GM12878 (cell line): ENCODE measurements around the gene TADA2A. TPM values are rescaled to one million over a fixed set of nuclear protein-coding genes. Genes with fewer than 3 reads are reported as not detected.

ENCODE experiments used
- ATAC-seq: fragments of 200-7000 bp; cut with Tn5 transposase; 3 replicates; pipeline ENCODE4 v1.9.1; 2020; ENCODE audit warnings: mild to moderate bottlenecking, moderate library complexity
- BruUV-seq: library from RNA; stranded (reverse); fragments of 400-500 nt; replicated peaks from 2 replicates; lab custom pipeline; 2021; lab: Mats Ljungman, UMichigan
- CTCF ChIA-PET: fragments of 300-600 bp; sonication (Branson Sonifier 250); formaldehyde crosslinking; extraction: SDS; loops from one replicate; lab custom pipeline; 2021; ENCODE audit warnings: inconsistent platforms; lab: Yijun Ruan, JAX
- POLR2A ChIA-PET: fragments of 350-600 bp; formaldehyde crosslinking; extraction: SDS; loops from one replicate; lab custom pipeline; 2021; ENCODE audit warnings: inconsistent platforms; lab: Charles Lee
- RAD21 ChIA-PET: fragments of 300-600 bp; sonication (Branson Sonifier 250); formaldehyde crosslinking; loops from one replicate; lab custom pipeline; 2023; ENCODE audit warnings: antibody characterized with exemption; ENCODE audit not compliant: unreplicated experiment; lab: Charles Lee
- SMC1A ChIA-PET: fragments of 300-600 bp; sonication (Branson Sonifier 250); formaldehyde crosslinking; loops from one replicate; lab custom pipeline; 2023; ENCODE audit not compliant: unreplicated experiment, uncharacterized antibody; lab: Charles Lee
- DNase-seq: peaks from one replicate; pipeline ENCODE4 v3.0.0-alpha.2; 2011; ENCODE audit warnings: low read depth, low spot score
- FAIRE-seq: peaks from 3 replicates; lab custom pipeline; 2011; peaks lifted over from hg19 to GRCh38; lab: Jason Lieb, UNC
- H2AFZ ChIP-seq: 2 replicates; pipeline ENCODE4 v1.6.0; 2011; ENCODE audit warnings: low read depth, low read length, control low read depth; ENCODE audit not compliant: control insufficient read depth
- H3K27ac ChIP-seq: 2 replicates; pipeline ENCODE4 v1.5.1; 2011; ENCODE audit warnings: control low read depth; ENCODE audit not compliant: control insufficient read depth, insufficient read depth
- H3K27me3 ChIP-seq, 2 experiments: replicated peaks in 1 of 2; 2 replicates each; pipeline versions ENCODE4 v1.6.0 to v1.6.1; 2011; ENCODE audit warnings: low read length in 1 of 2; ENCODE audit not compliant: control insufficient read depth in 2 of 2, insufficient read depth in 2 of 2
- H3K36me3 ChIP-seq, 2 experiments: 2 replicates each; pipeline ENCODE4 v1.5.1; 2011; ENCODE audit warnings: low read length in 1 of 2; ENCODE audit not compliant: control insufficient read depth in 2 of 2, insufficient read depth in 2 of 2
- H3K4me1 ChIP-seq: 2 replicates; pipeline ENCODE4 v1.6.1; 2011; ENCODE audit warnings: mild to moderate bottlenecking, low read length, moderate library complexity, mixed read lengths; ENCODE audit not compliant: control insufficient read depth, insufficient read depth
- H3K4me2 ChIP-seq: 2 replicates; pipeline ENCODE4 v1.6.0; 2011; ENCODE audit warnings: control low read depth; ENCODE audit not compliant: control insufficient read depth, insufficient read depth
- H3K4me3 ChIP-seq: fragments of 200-600 bp; sonication (generic); 2 replicates; pipeline ENCODE4 v1.5.1; 2016
- H3K79me2 ChIP-seq: 2 replicates; pipeline ENCODE4 v1.6.0; 2011; ENCODE audit warnings: low read length; ENCODE audit not compliant: control insufficient read depth, insufficient read depth
- H3K9ac ChIP-seq: 2 replicates; pipeline ENCODE4 v1.8.0; 2011; ENCODE audit warnings: low read length, control low read depth, mixed read lengths; ENCODE audit not compliant: control insufficient read depth, insufficient read depth
- H3K9me3 ChIP-seq: replicated peaks from 3 replicates; pipeline ENCODE4 v1.5.1; 2011; ENCODE audit warnings: mild to moderate bottlenecking, low read length; ENCODE audit not compliant: control insufficient read depth, insufficient read depth
- H4K20me1 ChIP-seq: 2 replicates; pipeline ENCODE4 v1.6.0; 2011; ENCODE audit not compliant: control insufficient read depth, insufficient read depth
- ASH2L ChIP-seq: fragments of 300-600, 200-600 bp; sonication (generic); IDR thresholded peaks from 2 replicates; pipeline ENCODE4 v1.6.1; 2017; ENCODE audit warnings: low read depth, mild to moderate bottlenecking, borderline replicate concordance
- ATF7 ChIP-seq: fragments of 450-650 bp; IDR thresholded peaks from 2 replicates; pipeline ENCODE4 v1.6.1; 2016; ENCODE audit warnings: low read depth, mild to moderate bottlenecking
- BMI1 ChIP-seq: fragments of 450-650 bp; IDR thresholded peaks from 2 replicates; pipeline ENCODE4 v1.6.1; 2016; ENCODE audit warnings: mild to moderate bottlenecking, moderate library complexity, borderline replicate concordance
- CBFB ChIP-seq: IDR thresholded peaks from 2 replicates; pipeline ENCODE4 v1.6.1; 2016; ENCODE audit warnings: antibody characterized with exemption, low read depth
- IKZF2 ChIP-seq, 2 experiments: fragments of 450-650 bp; IDR thresholded peaks; 2 replicates each; pipeline ENCODE4 v1.6.1; 2017; ENCODE audit warnings: mild to moderate bottlenecking in 2 of 2, moderate library complexity in 2 of 2
- NFIC ChIP-seq: IDR thresholded peaks from 2 replicates; pipeline ENCODE4 v1.6.1; 2012; ENCODE audit warnings: low read depth, mild to moderate bottlenecking, inconsistent platforms, low read length, moderate library complexity
- NR2C1 ChIP-seq: fragments of 450-650 bp; IDR thresholded peaks from 2 replicates; pipeline ENCODE4 v1.6.1; 2017; ENCODE audit warnings: antibody characterized with exemption, mild to moderate bottlenecking, moderate library complexity
- RAD21 ChIP-seq: IDR thresholded peaks from 2 replicates; pipeline ENCODE4 v1.6.1; 2011; ENCODE audit warnings: mild to moderate bottlenecking, low read depth, low read length, moderate library complexity; ENCODE audit not compliant: insufficient read depth
- RBBP5 ChIP-seq: fragments of 200-600 bp; sonication (generic); conservative IDR thresholded peaks from 2 replicates; pipeline ENCODE4 v1.6.1; 2016
- RELA ChIP-seq: fragments of 450-650 bp; IDR thresholded peaks from 2 replicates; pipeline ENCODE4 v1.8.0; 2014; ENCODE audit warnings: borderline replicate concordance; ENCODE audit not compliant: partially characterized antibody
- SP1 ChIP-seq: IDR thresholded peaks from one replicate; pipeline ENCODE4 v1.6.1; 2011; ENCODE audit warnings: low read depth, low read length
- SPI1 ChIP-seq: IDR thresholded peaks from 2 replicates; pipeline ENCODE4 v1.6.1; 2011; ENCODE audit warnings: low read depth, mild to moderate bottlenecking, low read length, moderate library complexity, borderline replicate concordance; ENCODE audit not compliant: insufficient read depth
- ZBED1 ChIP-seq: IDR thresholded peaks from 2 replicates; pipeline ENCODE4 v1.6.1; 2016; ENCODE audit warnings: borderline replicate concordance
- WGBS: methylation state at CpG from one replicate; pipeline ENCODE4 v1.1.6; 2016; ENCODE audit warnings: low lambda C conversion rate; ENCODE audit not compliant: insufficient replicate concordance, insufficient coverage; ENCODE audit errors: missing lambda C conversion rate; 5-methylcytosine and 5-hydroxymethylcytosine counted together
- in situ Hi-C: fragments of 300-500 bp; cut with MboI; formaldehyde crosslinking; loops from 9 replicates; pipeline ENCODE4 v1.14.3; 2018; ENCODE audit warnings: mixed read lengths
- intact Hi-C: fragments of 100-400 bp; cut with micrococcal nuclease; formaldehyde crosslinking; loops from one replicate; pipeline ENCODE4 v1.14.2; 2022; ENCODE audit not compliant: unreplicated experiment
- polyA plus RNA-seq, 11 experiments: library from polyadenylated mRNA; depleted of rRNA in 4 of 11; unstranded in 6 of 11; stranded (reverse) in 5 of 11; fragments of >200 nt; fragmentation: Nextera tagmentation in 4 of 11; fragmentation: Illumina TruSeq in 1 of 11; extraction: Ambion mirVana in 4 of 11; extraction: Trizol in 1 of 11; gene quantifications; 1 replicate in 1 of 11; 2 replicates in 10 of 11; pipeline versions ENCODE4 v1.2.1 to v1.2.3, GENCODE V29; 2011 to 2016; ENCODE audit warnings: inconsistent platforms in 2 of 11, missing spikeins in 2 of 11, low read depth in 1 of 11
- total RNA-seq, 4 experiments: library from RNA; depleted of rRNA in 3 of 4; stranded (reverse); fragments of >200 nt in 3 of 4; fragmentation: Illumina TruSeq in 1 of 4; extraction: Trizol in 1 of 4; gene quantifications; 2 replicates each; pipeline versions ENCODE4 v1.2.1 to v1.2.3, GENCODE V29; 2013 to 2021
- TF ChIP-seq, protein P1 (sequence below): fragments of 450-650 bp; IDR thresholded peaks from 2 replicates; pipeline ENCODE4 v1.6.1; 2016; ENCODE audit warnings: mild to moderate bottlenecking, moderate library complexity, borderline replicate concordance
- TF ChIP-seq, protein P2 (sequence below): fragments of 450-650 bp; IDR thresholded peaks from 2 replicates; pipeline ENCODE4 v1.6.1; 2014; ENCODE audit warnings: mild to moderate bottlenecking
- TF ChIP-seq, protein P3 (sequence below): IDR thresholded peaks from 2 replicates; pipeline ENCODE4 v1.6.1; 2011; ENCODE audit warnings: low read depth, mild to moderate bottlenecking, low read length, moderate library complexity, borderline replicate concordance; ENCODE audit errors: extremely low read depth
- TF ChIP-seq, protein P4 (sequence below): IDR thresholded peaks from 2 replicates; pipeline ENCODE4 v1.6.1; 2012; ENCODE audit warnings: low read length, inconsistent platforms

Gene TADA2A
- total and polyA plus RNA-seq, 10 of the 15 experiments (the other 5 are each of a cell fraction or from before 2014, with no cell fraction given), result 19.6 to 43.8 (median 34.1) TPM

DNA sequence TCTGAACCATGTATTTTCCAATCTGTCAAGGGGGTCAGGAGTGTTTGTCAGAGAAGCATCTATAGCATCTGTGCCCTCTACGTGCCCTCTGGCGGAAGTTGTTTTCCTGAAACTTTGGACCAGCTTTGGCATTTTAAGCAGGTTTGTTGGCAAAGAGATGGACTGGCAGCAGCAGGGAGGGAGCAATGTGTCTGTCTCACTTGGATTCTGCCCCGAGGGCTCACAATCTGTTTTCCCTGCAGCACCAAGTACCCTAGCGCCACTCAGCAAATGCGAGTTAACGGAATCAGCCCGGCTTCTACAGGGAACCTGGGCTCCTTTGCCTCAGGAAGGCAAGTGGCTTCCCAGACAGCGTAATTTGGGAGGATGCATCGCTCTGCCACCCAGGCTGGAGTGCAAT is 100.4 kb downstream of the TADA2A start:
- Histone ChIP-seq H3K9ac (no peak overlapping the region), H3K79me2 (no peaks in the 10 kb centered on the region; the same call in 1 of the 2 replicates), H3K4me1 (no peaks in the 10 kb centered on the region), H2AFZ (no peak overlapping the region), H3K4me3 (no peak overlapping the region), H3K4me2 (no peak overlapping the region), H3K9me3 (no peaks in the 10 kb centered on the region), H4K20me1 (no peaks in the 10 kb centered on the region), H3K36me3 (peaks cover 3 to 5% of the 10 kb centered on the region in 2 experiments; a peak in 3 of 4 replicates), H3K27me3 (no peaks in the 10 kb centered on the region)
- ChIA-PET SMC1A (no interaction called here), POLR2A (interaction anchor here (0.5 kb wide), 1 partner anchor 9 kb away, joined by 3 read pairs; no protein-coding TSS in a partner anchor), CTCF (interaction anchor here (0.8 kb wide), 2 partner anchors 10 to 12 kb away, joined by 3 read pairs; no protein-coding TSS in a partner anchor)
- BruUV-seq, result no TSS peak
- 98% methylated on average over 9 of the region's 9 CpGs for WGBS
- DNase-seq (no peak), ATAC-seq (no peak)
- intact Hi-C loops, result no loop called here
- TF ChIP-seq CBFB, result no peak
- TF ChIP-seq RELA, result no peak
- no peak for TF ChIP-seq SPI1
- TF ChIP-seq BMI1, result no peak
- TF ChIP-seq, protein P1, sequence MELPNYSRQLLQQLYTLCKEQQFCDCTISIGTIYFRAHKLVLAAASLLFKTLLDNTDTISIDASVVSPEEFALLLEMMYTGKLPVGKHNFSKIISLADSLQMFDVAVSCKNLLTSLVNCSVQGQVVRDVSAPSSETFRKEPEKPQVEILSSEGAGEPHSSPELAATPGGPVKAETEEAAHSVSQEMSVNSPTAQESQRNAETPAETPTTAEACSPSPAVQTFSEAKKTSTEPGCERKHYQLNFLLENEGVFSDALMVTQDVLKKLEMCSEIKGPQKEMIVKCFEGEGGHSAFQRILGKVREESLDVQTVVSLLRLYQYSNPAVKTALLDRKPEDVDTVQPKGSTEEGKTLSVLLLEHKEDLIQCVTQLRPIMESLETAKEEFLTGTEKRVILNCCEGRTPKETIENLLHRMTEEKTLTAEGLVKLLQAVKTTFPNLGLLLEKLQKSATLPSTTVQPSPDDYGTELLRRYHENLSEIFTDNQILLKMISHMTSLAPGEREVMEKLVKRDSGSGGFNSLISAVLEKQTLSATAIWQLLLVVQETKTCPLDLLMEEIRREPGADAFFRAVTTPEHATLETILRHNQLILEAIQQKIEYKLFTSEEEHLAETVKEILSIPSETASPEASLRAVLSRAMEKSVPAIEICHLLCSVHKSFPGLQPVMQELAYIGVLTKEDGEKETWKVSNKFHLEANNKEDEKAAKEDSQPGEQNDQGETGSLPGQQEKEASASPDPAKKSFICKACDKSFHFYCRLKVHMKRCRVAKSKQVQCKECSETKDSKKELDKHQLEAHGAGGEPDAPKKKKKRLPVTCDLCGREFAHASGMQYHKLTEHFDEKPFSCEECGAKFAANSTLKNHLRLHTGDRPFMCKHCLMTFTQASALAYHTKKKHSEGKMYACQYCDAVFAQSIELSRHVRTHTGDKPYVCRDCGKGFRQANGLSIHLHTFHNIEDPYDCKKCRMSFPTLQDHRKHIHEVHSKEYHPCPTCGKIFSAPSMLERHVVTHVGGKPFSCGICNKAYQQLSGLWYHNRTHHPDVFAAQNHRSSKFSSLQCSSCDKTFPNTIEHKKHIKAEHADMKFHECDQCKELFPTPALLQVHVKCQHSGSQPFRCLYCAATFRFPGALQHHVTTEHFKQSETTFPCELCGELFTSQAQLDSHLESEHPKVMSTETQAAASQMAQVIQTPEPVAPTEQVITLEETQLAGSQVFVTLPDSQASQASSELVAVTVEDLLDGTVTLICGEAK, result no peak
- TF ChIP-seq, protein P2, sequence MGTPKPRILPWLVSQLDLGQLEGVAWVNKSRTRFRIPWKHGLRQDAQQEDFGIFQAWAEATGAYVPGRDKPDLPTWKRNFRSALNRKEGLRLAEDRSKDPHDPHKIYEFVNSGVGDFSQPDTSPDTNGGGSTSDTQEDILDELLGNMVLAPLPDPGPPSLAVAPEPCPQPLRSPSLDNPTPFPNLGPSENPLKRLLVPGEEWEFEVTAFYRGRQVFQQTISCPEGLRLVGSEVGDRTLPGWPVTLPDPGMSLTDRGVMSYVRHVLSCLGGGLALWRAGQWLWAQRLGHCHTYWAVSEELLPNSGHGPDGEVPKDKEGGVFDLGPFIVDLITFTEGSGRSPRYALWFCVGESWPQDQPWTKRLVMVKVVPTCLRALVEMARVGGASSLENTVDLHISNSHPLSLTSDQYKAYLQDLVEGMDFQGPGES, result no peak
- TF ChIP-seq, protein P3, sequence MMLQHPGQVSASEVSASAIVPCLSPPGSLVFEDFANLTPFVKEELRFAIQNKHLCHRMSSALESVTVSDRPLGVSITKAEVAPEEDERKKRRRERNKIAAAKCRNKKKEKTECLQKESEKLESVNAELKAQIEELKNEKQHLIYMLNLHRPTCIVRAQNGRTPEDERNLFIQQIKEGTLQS, result no peak
- TF ChIP-seq ATF7, result no peak
- no peak for TF ChIP-seq NR2C1
- TF ChIP-seq, protein P4, sequence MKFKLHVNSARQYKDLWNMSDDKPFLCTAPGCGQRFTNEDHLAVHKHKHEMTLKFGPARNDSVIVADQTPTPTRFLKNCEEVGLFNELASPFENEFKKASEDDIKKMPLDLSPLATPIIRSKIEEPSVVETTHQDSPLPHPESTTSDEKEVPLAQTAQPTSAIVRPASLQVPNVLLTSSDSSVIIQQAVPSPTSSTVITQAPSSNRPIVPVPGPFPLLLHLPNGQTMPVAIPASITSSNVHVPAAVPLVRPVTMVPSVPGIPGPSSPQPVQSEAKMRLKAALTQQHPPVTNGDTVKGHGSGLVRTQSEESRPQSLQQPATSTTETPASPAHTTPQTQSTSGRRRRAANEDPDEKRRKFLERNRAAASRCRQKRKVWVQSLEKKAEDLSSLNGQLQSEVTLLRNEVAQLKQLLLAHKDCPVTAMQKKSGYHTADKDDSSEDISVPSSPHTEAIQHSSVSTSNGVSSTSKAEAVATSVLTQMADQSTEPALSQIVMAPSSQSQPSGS, result no peak
- no peak for TF ChIP-seq ZBED1
- TF ChIP-seq ASH2L, result no peak
- no peak for TF ChIP-seq RBBP5
- no peak for TF ChIP-seq IKZF2 (IDR thresholded peaks at IDR 0.05)
- TF ChIP-seq NFIC, result no peak
- no peak for TF ChIP-seq SP1
- TF ChIP-seq RAD21, result no peak
- TF ChIP-seq, all 136 proteins: peak for 0
- H3K27ac ChIP-seq, result no peak overlapping the region
- RAD21 ChIA-PET, result interaction anchor here (1.7 kb wide), 1 partner anchor 134 kb away, joined by 3 read pairs; no protein-coding TSS in a partner anchor
- FAIRE-seq, result no peak
- in situ Hi-C loops, result loop anchor here (25.0 kb wide), 1 partner anchor 880 kb away; no protein-coding TSS in a partner anchor
